ENCODE measurements around the gene TBC1D8.
A peak's percentile ranks its signal among the peaks of the same experiment; 100 is the strongest.

The TBC1D8 gene

GRCh38 chr2:101026923-101027469, 124.2 kb downstream of the TBC1D8 start:
- DNase-seq (ENCODE audit: low read depth): no peak

GRCh38 chr2:101026253-101026701, 124.9 kb downstream of the TBC1D8 start:
- no peak for DNase-seq (ENCODE audit: low read depth)

DNA sequence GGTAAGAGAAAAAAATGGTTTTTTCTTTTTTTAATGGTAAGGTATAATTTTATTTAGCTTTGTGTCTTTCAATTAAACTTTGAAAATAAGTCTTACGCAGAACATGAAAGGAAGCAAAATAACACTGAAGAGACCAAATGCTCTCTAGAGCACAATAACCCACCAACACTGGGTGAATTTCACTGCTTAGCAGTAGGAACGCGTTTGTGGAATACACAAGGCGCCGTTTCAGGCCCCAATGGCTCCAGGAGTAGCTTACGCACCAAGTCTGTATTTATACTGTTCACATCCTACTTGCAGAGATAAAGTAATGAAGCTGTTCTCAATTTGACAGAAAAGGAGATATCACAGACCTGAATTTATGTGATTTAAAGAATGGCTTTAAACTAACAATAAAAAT, 125.6 kb downstream of the TBC1D8 start:
- no peak for DNase-seq (ENCODE audit: low read depth)

DNA sequence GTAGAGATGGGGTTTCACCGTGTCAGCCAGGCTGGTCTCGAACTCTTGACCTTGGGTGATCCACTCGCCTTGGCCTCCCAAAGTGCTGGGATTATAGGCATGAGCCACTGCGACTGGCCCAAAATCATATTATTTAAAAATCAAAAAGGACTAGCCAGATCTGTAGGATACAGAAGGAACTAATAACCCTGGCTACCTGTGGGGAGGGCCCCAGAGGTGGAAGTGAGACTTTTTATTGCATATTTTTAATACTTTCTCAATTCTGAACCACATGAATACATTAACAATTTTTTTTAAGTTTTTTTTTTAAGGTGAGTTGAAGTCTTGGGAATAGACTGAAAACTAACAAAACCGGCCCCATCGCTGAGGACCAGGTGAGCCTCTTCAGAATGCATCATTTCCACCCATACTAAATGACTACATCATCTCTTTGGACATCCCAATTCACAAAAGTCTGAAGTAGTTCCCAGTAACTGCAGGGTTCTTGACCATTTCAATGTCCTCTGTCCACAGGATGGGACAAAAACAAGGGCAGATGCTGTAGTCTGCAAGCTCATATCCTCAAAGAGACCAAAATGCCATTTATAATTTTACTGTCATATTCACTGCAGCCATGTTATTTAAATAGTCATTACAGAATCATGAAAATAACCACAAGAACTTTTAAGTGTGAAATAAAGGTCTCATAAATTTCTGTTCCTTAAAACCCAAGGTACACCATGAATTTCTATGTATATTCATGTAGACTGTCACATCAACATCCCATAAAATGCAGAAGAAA, 127.7 kb downstream of the TBC1D8 start:
- no peak for DNase-seq (ENCODE audit: low read depth)

- DNase-seq (ENCODE audit: low read depth): no peak
These were observed 129.0 kb downstream of the TBC1D8 start for GRCh38 chr2:101022221-101022620.

GRCh38 chr2:101018934-101019333, 132.2 kb downstream of the TBC1D8 start:
- DNase-seq (ENCODE audit: low read depth): no peak

- no peak for DNase-seq (ENCODE audit: low read depth)
These were observed 133.8 kb downstream of the TBC1D8 start for GRCh38 chr2:101017371-101017770.

GRCh38 chr2:101014264-101014857, 136.8 kb downstream of the TBC1D8 start:
- DNase-seq (ENCODE audit: low read depth): no peak

- DNase-seq (ENCODE audit: low read depth): peak; percentile 63
These were observed 138.4 kb downstream of the TBC1D8 start for GRCh38 chr2:101012706-101013181.

- DNase-seq (ENCODE audit: low read depth): no peak
These were observed 139.0 kb downstream of the TBC1D8 start for GRCh38 chr2:101012054-101012705.

DNA sequence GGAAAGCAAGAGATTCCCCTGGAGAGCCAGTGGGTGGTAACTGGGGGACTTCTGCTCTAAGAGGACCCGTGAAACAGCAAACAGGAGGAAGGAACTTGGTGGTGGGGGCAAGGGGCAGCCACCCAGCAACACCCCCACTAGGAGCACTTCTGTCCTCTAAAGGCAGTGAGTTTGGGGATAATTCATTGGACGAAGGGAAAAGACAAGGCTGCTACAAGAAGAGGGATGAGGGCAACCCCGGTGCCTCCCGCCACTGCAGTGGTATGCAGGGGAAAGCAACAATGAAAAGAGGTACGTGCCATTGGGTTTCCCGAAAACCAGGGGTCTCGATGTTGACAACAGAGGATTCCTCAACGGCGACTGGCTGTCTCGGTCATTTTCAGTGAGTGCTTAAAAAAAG, 140.0 kb downstream of the TBC1D8 start:
- DNase-seq (ENCODE audit: low read depth): no peak

DNA sequence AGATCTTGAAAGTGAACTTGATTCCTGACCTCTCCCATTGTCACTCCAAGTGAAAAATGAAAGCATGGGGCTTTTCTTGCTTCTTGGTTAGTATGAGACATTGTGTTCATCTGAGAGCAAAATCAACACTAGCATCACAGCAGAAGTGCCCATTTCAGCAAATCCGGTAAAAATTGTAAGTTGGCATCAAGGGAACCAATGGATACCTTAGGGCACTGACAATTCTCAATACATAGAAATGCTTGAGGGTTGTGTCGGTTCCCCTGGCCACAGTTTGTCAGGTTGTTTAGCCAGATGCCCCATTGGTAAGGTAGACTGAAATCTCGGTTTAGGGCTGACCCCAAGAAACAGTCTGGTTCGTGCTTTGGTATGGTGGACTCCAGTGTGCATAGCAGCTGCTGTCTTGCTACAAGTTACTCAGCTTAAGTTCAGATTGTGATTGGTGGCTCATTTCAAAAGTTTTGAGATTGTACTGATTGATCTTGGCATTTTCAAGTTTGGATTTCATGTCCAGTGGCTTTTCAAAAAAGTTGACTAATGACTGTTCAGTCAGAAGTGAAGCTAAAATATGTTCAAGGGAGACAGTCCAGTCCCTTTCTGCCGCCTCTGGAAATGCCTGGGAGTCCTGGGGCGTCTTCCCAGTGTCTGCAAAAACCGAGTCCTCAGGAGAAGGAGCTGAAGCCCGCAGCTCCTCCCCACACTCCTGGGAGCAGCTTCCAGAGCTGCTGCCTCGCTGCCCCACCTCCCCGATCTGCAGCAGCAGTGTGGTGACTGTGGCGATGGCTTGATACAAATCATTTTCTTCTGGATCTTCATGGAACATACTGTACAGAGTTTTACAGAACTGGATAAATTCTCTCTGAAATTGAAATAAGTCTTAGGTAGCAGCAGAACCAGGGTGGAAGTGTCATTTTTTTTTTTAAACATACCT, 143.5 kb downstream of the TBC1D8 start:
- peak; percentile 26 for DNase-seq (ENCODE audit: low read depth)

- no peak for DNase-seq (ENCODE audit: low read depth)
These were observed 145.0 kb downstream of the TBC1D8 start for GRCh38 chr2:101006065-101006715.

DNA sequence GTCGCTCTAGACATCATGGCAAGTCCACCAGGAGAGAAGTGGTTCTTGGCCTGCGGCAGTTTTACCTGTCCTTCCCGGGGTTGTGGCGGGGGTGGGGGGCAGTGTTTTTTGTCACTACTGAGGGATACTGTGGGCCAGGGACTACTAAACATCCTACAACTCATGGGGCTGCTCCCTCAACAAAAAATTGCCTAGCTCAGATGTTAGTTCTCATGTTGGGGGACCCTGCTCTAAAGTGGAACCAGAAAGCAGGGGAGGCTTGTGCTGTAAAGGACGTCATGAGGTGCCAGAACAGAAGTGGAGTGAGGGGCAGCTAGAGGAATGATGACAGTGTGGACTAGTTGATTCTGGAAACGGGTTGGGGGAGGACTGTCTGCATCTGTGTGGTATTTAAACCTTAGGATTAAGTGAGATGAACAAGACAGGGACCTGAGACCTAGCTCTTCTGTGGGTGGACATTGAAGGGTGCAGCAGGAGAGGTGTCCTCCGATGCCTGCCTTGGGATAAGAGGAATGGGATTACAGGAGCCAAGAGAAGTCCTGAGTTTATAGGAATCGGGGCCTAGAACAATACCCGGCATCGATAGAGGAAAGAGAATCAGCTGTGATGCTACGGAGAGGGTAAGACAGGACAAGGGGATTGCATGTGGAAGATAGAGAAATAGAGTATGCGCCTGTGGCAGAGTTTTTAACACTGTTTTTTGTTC, 146.4 kb downstream of the TBC1D8 start:
- DNase-seq (ENCODE audit: low read depth): no peak

- peak; percentile 23 for DNase-seq (ENCODE audit: low read depth)
These were observed 147.9 kb downstream of the TBC1D8 start for GRCh38 chr2:101003278-101003775.

- peak; percentile 45 for DNase-seq (ENCODE audit: low read depth)
These were observed 148.5 kb downstream of the TBC1D8 start for GRCh38 chr2:101002562-101003277.

- peak; percentile 98 for DNase-seq (ENCODE audit: low read depth)
These were observed 149.3 kb downstream of the TBC1D8 start, which contains the start of gene RPL31 for GRCh38 chr2:101001691-101002561. TSS of gene RPL31 (plus strand) at chr2:101002289. CDS start at chr2:101002702, 413 bp downstream.

DNA sequence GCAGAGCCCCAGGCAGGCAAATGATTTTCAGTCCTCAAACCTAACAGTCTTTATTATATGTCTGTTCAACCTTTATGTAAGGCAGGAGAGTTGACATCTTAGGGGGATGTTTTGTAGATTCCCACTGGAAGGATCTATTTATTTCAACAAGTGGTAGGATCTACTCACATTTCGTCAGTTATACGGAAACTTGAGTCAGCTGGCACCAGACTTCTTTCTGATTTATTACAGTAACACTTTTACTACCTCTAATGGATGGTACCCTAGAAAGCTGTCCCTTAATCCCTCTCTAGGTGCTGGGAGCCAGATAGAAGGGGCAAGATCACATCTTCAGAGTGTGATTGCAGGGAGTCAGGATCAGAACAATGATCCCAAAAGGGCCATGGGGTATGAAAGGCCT, 151.2 kb downstream of the TBC1D8 start:
- no peak for DNase-seq (ENCODE audit: low read depth)

DNA sequence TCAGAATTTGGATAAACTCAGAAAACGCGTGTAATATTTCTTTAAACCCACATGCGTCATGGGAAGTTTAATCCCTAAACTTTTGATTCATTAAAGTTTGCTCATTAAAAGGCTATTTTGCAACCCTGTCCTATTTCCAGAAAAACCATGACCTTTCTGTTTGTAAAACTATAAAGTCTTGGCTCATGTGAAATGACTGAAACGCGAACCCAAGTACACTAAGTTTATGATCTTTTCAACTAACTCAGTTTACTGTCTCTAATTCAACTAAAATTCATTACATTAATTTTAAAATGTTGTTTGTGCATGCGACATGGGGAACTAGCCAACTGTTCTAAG, 153.0 kb downstream of the TBC1D8 start:
- DNase-seq (ENCODE audit: low read depth): no peak
